ENCODE results near the gene CYB561D2. TPM values are rescaled to one million over a fixed set of nuclear protein-coding genes. Genes with fewer than 3 reads are reported as not detected.

The CYB561D2 gene
- total and polyA plus RNA-seq, 2 of the 13 experiments (the other 11 are each of a cell fraction or from before 2014, with no cell fraction given), result 11.1 to 17.2 TPM

GRCh38 chr3:50303013-50303815 lies 47.4 kb upstream of the CYB561D2 start, which contains the start of gene HYAL1 (continued):
- TF ChIP-seq WIZ (CRISPR knock-in tag; IDR thresholded peaks at IDR 0.05), result no peak
- no peak for TF ChIP-seq SRSF4 (IDR thresholded peaks at IDR 0.05; ENCODE audit: low read depth, low read length, poor library complexity, severe bottlenecking)
- TF ChIP-seq IKZF4 (CRISPR knock-in tag; IDR thresholded peaks at IDR 0.05; ENCODE audit: borderline replicate concordance, low read depth, not compliant biosample characterization), result peak; percentile 51
- peak; percentile 80; the same call in 1 of the 2 replicates for TF ChIP-seq ZSCAN9 (CRISPR knock-in tag; IDR thresholded peaks at IDR 0.05; ENCODE audit: borderline replicate concordance)
- TF ChIP-seq PBX2 (CRISPR knock-in tag; IDR thresholded peaks at IDR 0.05), result no peak
- TF ChIP-seq AHR (CRISPR knock-in tag; IDR thresholded peaks at IDR 0.05), result no peak
- 0 out of 2 replicates have a peak, but pooled peaks have one; percentile 58 for TF ChIP-seq ZNF574 (CRISPR knock-in tag; IDR thresholded peaks at IDR 0.05)
- TF ChIP-seq NR2C2 (CRISPR knock-in tag; IDR thresholded peaks at IDR 0.05; ENCODE audit: borderline replicate concordance), result peak; percentile 67; the same call in 1 of the 2 replicates
- no peak for TF ChIP-seq LCORL (IDR thresholded peaks at IDR 0.05)
- TF ChIP-seq LCORL (CRISPR knock-in tag; IDR thresholded peaks at IDR 0.05), result peak; percentile 80
- TF ChIP-seq GFI1 (CRISPR knock-in tag; IDR thresholded peaks at IDR 0.05; ENCODE audit: borderline replicate concordance), result peak; percentile 90
- TF ChIP-seq ZNF784 (CRISPR knock-in tag; IDR thresholded peaks at IDR 0.05; ENCODE audit: borderline replicate concordance), result no peak
- no peak for TF ChIP-seq GMEB2 (CRISPR knock-in tag; IDR thresholded peaks at IDR 0.05; ENCODE audit: low read depth)
- no peak; the same call in 1 of the 2 replicates for TF ChIP-seq ZNF34 (CRISPR knock-in tag; IDR thresholded peaks at IDR 0.05; ENCODE audit: borderline replicate concordance)
- no peak for TF ChIP-seq ZBTB39 (CRISPR knock-in tag; IDR thresholded peaks at IDR 0.05)
- TF ChIP-seq ZNF652 (CRISPR knock-in tag; IDR thresholded peaks at IDR 0.05; ENCODE audit: borderline replicate concordance, low read depth), result no peak
- peak; percentile 48; the same call in 1 of the 2 replicates for TF ChIP-seq ZBTB25 (CRISPR knock-in tag; IDR thresholded peaks at IDR 0.05)
- no peak for TF ChIP-seq ZFP36 (IDR thresholded peaks at IDR 0.05; ENCODE audit: borderline replicate concordance, low read depth, low read length, partially characterized antibody)
